ENCODE results near the gene NCR3LG1.
"Not testable (repeated sequence)": the region's sequence is repeated elsewhere in the genome, so short reads cannot be mapped to it uniquely, and the experiment has no call there.

NCR3LG1 gene

DNA sequence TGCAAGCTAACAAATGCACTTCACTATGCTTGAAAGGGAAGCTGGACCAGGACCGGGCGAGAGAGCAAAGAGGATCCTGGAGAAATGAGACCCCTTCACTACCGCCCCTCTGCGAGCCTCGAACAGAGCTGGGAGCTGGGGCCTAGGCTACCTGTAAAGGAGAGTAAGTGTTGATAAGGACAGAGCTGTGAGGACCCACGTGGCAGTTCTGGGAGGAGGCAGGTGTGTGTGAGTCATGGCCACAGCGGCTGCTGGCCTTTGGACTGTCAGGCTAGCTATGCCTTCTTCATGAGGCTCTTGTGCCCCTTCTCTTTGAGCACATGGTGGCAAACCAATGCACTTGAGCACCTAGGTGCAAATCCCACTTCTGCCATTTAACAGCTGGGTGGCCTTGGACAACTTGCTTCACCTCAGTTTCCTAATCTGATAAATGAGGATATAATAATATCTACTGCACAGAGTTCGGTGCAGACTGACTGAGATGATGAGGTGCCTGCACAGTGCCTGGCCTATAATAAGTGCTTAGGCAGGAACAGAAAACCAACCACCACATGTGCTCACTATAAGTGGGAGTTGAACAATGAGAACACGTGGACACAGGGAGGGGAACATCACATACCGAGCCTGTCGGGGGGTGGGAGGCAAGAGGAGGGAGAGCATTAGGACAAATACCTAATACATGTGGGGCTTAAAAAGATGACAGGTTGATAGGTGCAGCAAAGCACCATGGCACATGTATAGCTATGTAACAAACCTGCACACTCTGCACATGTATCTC, 72.1 kb downstream of the NCR3LG1 start:
- no peak overlapping the region for H3K4me3 ChIP-seq (ENCODE audit: insufficient read depth, low read depth, low read length)
- WGBS, 2 experiments: 89 to 90% methylated on average over 11 of the region's 11 CpGs
- H3K36me3 ChIP-seq (ENCODE audit: control insufficient read depth, insufficient read depth, low read length): no peaks in the 10 kb centered on the region
- no peaks in the 10 kb centered on the region for H3K9me3 ChIP-seq (ENCODE audit: control insufficient read depth, low read length)
- no peak overlapping the region for H3K27ac ChIP-seq (ENCODE audit: insufficient read depth, low read depth, low read length, poor library complexity, severe bottlenecking)
- H3K27me3 ChIP-seq (ENCODE audit: control insufficient read depth, insufficient read depth, low read length, poor library complexity, severe bottlenecking): no peaks in the 10 kb centered on the region
- no peaks in the 10 kb centered on the region for H3K4me1 ChIP-seq (ENCODE audit: control insufficient read depth, insufficient read depth, low read length)

DNA sequence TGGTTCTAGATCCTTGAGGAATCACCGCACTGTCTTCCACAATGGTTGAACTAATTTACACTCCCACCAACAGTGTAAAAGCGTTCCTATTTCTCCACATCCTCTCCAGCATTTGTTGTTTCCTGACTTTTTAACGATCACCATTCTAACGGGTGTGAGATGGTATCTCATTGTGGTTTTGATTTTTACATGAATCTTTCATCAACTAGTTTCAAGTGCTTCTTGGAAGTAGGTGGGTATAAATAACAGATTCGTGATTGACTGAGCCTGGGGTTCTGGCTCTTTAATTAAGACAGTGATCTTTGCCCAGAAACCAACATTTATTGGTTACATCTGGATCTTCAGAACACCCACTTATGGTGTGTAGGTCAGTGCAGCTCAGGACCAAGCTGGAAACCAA, 74.6 kb downstream of the NCR3LG1 start:
- H3K4me3 ChIP-seq (ENCODE audit: insufficient read depth, low read depth, low read length); H3K36me3 ChIP-seq (ENCODE audit: control insufficient read depth, insufficient read depth, low read length); H3K27me3 ChIP-seq (ENCODE audit: control insufficient read depth, insufficient read depth, low read length, poor library complexity, severe bottlenecking); H3K27ac ChIP-seq (ENCODE audit: insufficient read depth, low read depth, low read length, poor library complexity, severe bottlenecking); H3K4me1 ChIP-seq (ENCODE audit: control insufficient read depth, insufficient read depth, low read length); H3K9me3 ChIP-seq (ENCODE audit: control insufficient read depth, low read length): not testable (repeated sequence)
- WGBS, 2 experiments: 83 to 98% methylated on average over 1 to 4 of the region's 5 CpGs
